RKO (cell line): ENCODE results near the gene SPEN.
"Not testable (repeated sequence)": the region's sequence is repeated elsewhere in the genome, so short reads cannot be mapped to it uniquely, and the experiment has no call there.

Source experiments
- DNase-seq: peaks from one replicate; pipeline ENCODE4 v3.0.0-alpha.2; 2016; ENCODE audit warnings: low spot score

Gene SPEN

DNA sequence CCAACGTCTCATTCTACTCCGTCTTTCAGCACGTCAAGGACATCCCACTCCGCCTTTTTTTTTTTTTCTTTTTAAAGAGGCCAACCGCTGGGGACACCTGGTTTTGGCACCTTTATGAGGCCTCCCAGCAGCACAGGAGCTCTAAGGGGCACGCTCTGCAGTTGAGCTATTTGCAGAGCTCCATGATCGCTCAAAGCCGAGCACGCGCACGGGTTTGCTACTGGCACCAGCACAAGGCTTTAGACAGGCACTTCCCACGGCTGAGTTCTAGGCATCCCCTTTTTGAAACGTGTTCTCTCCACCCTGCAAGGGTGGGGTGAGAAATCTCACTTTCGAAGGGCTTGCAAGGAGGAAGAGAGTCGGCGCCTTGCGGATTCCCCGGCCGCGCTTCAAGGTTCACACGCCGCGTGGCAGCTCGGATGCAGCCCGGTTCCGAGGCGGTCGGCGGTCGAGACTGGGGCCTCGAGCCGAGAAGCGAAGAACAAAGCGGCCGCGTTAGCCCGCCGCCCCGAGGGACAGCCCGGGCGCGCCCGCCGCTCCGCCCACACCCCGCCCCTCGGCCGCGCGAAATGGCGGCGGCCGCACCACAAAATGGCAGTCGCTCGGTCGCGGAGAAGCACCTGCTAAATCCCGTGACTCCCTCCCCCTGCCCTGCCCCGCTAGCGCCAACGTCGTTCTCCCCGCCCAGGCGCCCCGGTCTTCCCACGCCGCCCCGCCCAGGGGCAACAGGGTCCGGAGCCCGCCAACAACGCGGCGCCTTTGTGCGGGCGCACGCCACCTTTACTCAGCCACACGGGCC, 12.9 kb upstream of the SPEN start:
- peak; percentile 92 for DNase-seq

DNA sequence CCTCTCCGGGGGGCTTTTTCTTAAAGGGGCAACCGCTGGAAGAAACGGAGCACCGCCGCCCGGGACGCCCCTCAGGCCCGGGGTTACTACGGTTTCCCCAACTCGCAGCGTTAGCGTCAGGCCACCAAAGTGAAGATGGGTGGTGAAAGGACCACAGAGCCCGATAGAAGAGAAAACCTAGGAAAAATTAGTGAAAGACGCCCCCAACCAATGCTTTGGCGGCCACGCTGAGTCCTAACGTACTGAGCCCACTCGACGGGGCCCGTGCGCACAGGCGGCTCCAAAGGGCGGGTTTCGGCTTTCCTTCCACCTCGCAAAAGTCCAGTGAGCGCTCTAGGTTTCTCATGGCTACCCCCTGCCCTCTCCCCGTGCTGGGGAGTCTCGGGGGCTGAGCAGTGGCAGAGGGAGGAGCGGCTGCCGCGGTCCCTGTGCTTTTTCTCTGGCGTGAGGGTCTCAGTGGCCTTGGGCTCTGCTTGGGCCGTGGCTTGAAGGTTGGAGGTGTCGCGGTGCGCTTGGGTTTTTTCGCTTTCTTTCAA, 12.2 kb upstream of the SPEN start:
- no peak for DNase-seq

DNA sequence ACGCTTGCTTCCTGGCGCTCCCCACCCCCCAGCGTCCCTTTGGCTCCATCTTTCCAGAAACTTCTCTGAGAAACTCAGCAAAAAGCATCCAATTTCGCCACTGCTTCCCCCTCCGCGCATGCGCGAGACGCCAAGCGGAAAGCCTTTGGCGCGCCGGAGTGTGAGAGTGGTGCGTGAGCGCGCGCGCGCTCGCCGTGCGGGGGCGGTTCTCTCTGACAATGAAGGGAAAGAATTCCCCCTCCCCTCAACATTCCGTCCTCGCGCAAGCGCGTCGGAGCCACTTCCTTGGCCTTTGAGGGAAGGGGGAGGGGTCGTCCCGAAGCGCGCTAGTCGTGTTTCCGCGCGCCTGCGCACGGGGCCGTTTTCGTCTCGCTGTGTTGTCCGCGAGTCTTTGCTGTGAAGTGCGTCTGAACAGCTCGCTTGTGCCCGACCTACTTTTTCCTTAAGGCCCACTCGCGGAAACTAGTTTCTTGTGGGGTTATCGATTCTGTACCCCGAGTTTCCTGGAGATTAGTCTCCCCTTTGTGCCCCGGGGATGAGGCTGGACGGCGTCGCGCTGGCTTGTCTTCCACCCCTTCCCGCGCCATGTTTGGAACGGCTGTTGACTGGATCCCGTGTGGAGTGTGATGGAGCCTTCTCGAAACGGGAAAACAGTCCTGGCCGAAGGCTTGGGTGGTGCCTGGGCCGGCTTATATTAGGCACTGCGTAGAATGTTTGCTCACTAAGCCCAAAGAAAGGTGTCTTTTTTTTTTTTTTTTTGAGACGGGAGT, 11.6 kb upstream of the SPEN start:
- peak; percentile 99 for DNase-seq

DNA sequence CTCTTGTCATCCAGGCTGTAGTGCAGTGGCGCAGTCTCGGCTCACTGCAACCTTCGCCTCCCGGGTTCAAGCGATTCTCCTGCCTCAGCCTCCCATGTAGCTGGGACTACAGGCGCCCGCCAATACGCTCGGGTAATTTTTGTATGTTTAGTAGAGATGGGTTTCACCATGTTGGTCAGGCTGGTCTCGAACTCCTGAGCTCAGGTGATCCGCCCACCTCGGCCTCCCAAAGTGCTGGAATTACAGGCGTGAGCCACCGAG, 11.1 kb upstream of the SPEN start:
- DNase-seq, result not testable (repeated sequence)

DNA sequence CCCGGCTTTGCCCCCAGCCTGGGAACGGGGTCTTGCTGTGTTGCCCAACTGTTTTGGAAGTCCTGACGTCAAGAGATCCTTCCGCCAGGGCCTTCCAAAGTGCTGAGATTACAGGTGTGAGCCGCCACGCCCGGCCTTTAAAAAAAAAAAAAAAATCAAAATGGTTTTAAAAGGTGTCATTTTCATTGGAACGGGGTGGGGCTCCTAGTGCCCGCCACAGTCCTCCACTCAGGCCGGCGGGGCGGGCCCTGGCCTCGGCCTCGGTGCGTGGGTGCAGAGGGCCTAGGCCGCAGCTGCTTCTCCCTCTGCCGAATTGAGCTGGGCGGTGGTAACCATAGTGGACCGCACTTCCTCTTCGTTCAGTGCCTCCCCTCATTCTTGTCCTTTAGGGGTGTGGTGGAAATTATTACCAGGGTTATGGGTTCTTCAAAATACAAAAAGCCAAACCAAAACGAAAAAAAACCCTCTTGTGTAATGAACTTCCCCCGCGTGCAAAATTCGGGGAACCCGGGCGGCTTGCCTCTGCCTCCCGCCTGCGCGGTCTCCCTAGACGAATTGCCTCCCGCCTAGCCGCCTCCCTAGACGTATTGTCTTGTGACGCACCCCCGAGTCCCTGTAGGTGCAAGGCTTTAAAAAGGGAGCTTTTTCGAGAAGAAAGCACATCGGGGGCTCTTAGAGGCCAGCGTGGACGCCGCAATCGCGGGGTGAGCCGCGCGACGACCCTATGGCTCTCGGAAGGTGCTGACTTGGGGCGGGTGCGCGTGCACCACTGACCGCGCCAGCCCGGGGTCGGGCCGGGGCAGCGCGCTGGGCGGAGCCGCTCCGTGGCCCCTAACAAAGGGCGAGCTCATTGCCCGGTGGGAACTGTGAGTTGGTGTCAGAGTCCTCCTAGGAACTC, 10.5 kb upstream of the SPEN start:
- DNase-seq, result no peak

DNA sequence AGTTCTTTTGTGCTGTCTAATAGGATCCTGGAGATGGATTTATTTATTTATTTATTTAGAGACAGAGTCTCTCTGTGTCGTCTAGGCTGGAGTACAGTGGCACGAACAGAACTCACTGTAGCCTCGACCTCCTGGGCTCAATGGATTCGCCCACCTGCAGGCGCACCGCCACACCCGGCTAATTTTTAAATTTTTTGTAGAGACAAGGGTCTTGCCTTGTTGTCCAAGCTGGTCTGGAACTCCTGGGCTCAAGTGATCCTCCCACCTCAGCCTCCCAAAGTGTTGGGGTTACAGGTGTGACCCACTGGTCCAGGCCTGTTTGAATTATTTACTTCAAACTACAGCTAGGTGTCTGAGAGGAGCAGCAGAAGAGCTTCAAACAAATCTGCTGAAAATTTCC, 9.6 kb upstream of the SPEN start:
- DNase-seq, result no peak

DNA sequence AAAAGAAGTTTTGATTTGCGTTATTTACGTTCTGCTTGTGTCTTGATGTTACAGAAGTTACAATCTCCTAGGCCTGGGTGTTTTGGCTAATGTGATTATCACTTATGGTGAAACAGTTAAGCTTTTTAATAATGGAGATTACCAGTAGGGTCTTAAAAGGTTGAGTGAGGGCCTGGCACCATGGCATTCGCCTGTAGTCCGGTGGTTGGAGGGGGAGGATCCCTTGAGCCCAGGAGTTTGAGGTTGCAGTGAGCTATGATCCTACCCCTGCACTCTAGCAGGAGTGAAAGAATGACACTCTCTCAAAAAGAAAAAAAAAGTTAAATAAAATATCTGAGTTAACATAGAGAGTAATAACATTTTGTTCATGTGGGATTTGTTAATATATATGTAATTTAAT, 8.8 kb upstream of the SPEN start:
- DNase-seq, result no peak

DNA sequence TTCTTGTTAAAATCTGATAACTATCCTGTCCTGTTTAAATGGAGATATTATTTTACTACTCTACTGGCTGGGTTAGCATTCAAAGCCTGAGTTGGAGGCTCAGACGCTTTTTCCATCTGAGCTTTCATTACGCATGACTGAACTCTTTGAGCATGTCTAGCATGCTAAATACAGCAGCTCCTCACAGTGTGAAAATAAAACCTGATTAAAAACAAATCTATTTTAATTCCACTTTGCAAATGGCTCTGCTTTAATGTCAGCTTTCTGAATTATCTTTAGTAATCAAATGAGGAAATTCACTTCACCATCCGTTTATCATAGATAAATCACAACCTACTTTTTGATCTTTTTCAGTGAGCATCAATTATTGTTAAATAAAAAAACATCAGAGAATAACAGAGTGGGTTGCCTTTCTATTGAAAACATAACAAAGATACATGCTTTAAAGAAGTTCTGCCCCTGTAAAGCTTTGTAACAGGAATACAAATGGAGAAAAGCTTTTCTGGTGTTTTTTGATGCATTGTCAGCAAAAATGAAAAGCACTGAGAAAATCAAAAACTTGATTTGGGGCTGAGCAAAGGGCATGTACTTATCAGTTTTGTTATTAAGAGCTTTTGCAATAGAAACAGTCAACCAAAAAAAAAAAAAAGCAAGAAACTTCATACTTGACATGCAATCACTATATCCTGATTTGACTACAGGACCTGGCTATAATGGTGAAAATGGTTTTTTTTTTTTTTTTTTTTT, 3.5 kb upstream of the SPEN start:
- DNase-seq, result no peak

DNA sequence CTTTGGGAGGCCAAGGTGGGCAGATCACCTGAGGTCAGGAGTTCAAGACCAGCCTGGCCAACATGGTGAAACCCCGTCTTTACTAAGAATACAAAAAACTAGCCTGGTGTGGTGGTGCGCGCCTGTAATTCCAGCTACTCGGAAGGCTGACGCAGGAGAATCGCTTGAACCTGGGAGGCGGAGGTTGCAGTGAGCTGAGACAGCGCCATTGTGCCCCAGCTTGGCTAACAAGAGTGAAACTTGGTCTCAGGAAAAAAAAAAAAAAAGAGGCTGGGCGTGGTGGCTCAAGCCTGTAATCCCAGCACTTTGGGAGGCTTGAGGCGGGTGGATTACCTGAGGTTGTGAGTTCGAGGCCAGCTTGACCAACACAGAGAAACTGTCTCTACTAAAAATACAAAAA, 1.5 kb upstream of the SPEN start:
- DNase-seq, result not testable (repeated sequence)

DNA sequence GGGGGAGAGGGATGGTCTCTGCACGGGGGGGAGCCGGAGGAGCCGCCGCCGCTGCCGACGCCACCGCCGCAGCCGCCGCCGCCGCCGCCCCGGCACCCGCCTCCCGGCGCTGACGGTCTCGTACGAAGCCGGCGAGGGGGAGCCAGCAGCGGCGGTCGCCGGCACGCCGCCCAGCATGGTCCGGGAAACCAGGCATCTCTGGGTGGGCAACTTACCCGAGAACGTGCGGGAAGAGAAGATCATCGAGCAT, 311 bp downstream of the SPEN start:
- no peak for DNase-seq

DNA sequence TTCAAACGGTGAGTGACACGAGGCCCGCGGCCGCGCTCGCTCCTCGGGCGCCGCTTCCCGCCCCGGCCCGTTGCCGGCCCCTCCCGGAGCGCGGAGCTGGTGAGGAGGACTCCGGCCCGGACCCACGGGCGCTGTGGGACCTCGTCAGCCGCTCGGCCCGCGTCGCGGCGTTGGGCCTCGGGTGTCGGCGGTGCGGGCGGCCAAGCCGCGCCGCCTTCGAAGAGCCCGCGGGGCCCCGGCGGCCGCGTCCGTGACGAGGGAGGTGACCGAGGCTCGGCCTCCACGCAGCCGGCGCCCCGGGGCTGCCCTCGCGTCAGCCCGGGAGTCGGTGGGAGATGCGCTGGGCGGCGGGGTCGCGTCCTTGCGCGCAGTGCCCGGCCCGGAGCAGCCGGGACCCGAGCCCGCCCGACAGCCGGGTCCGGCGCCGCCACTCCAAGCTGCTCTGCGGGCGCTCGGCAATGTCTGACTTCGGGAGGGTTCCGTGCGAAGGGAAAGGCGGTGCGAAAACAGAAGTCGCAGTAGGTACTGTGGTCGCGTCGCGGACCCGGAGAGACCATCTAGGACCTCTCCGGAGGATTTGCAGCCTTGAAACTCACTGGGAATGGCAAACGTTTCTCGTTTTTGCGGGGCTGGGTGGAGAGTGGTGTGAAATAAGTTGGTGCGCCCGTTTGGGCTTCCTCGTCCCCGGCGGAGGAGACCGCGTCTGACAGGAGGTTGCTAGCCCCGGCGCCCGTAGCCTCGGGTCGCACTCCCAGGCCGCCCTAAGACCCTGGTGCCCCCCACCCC, 829 bp downstream of the SPEN start:
- DNase-seq, result no peak

DNA sequence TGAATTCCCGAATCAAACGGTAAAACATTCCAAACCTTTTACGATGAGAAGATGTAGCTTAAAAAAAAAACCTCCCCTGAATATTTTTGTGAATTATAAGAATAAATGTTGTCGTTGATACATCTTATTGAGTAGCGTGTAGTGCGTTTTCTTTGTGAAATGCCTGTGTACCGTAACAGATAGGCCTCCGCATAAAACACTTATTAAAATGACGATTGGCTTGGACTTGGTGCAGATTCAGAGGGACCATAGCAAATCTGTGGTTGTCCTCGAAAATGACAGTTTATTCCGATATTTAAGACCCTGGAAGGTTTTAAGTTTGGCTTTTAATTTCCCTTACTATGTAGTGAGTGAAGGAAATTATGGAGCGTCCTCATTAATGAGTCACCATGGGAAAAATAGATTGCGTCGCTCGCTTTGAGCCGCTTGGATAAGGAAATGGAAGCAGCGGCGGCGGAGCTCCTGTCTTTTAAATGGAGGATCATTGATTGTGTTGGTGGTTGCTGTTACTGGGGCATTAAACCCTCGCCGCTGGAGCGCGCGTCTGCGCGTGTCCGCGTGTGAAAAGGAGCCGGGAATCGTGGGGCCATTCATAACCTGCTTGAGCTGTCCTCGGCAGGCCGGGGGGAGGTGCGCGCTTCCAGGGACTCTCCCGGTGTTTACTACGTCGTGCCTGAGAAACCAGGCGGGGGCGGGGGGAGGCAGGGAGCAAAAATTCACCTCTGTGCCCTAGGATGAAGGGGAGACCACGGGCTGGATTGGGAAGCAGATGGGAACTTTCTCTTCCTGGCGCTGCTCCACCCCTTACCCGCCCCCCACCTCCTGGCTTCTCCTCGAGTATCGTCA, 1.6 kb downstream of the SPEN start:
- DNase-seq, result peak; percentile 92

DNA sequence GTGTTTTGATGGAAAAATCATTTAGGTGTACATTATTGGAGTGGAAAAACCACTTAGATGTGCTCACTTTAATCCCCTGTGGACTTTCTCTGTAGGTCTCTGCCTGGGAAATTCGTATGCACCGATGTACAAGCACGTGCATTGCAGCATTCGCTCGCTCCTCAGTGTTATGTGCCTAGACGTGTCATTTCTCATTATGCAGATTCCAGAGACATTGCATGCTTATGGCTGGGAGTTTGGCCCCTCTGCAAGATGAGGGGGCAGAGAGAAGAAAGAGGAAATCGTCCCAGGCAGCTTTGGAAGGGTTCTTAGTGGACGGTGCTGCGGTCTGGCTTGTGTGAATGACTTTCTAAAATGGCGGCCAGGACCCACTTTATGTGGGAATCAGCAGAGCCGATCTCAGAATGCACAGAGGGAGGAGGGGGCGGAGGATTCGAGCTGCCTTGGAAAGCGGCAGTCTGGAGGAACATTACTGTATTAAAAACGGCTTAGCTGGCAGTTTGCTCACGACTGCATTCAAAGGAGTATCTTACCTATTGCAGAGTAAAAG, 2.3 kb downstream of the SPEN start:
- DNase-seq, result peak; percentile 71

DNA sequence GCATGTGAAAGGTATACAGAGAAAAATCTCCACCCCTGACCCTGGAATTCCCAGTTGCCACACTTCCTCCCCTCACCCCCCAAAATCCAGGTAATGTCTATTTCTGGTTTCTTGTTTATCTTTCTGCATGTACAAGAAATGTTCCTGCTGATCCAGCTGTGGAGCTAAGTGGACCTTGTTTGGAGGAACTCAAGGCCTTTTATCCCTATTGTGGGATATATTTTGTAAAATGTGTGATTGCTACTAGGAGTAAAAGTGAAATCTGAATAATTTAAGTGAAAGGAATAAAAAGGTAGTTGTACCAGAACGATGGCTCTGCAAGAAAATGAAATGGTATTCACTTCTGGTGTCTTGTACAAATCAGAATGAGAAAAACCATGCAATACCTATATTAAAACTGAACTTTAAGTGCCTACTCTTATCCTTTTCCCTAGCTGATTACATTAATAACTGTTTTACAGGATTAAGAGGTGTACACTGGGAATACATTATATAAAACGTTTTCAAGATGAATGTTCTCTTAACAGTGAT, 3.0 kb downstream of the SPEN start:
- no peak for DNase-seq

DNA sequence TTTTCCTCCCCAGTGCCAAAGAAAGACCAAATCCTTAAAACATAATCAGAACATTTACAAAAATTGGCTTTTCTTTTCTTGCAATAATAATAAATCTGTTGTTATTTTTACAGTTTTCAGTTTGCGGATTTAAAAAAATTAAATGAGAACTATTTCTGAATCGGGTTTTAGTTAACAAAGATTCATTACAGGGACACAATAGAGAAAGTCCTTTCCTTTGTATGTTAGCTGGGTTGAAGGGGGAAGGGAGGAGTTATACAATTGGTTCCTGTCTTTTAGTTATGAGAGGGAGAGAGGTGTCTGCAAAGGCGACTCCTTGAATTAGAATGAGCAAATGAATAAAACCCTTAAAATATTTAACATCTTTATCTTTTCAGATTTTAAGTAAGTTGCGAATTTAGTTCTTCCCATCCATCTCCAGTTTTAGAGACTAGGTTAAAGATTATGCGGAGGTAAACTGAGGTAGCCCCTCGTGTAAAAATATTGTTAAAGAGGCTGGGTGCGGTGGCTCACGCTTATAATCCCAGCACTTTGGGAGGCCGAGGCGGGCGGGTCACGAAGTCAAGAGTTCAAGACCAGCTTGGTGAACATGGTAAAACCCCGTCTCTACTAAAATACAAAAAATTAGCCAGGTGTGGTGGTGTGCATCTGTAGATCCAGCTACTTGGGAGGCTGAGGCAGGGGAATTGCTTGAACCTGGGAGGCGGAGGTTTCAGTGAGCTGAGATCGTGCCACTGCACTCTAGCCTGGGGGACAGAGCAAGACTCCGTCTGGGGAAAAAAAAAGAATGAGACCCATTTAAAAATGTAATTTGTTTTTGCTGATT, 3.9 kb downstream of the SPEN start:
- DNase-seq, result no peak

DNA sequence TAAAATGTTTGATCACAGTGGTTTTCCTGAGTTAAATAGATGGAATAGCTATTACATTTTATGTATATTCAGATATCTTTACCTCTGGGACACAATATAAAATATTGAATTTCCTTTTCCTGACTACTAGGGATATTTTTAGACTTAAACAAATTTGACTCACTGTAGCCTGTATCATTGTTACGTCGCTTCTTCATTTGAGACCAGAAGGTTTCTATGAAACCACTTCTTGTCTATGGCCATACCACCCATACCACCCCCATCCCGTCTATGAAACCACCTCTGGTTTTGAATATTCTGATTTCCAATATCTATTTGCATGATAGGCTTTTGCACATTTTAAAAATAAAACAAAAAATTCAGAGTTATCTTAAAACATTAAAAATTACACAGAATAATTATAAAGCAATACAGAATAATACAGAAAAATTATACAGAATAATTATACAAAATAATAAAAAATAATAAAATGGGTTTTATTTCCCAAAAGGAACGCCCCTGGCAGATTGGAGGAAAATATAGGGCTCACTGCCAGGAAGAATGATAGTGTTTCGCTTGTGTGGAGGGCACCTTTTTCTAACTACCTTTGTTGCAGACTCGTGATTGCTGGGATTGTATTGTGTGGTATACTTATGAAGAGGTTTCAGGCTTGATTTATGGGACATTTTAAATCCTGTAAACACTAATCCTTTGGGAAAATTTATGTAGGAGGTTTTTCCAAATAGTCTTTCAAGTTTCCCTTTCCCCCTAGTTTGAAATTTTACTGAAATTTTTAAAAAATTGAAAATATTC, 4.7 kb downstream of the SPEN start:
- no peak for DNase-seq

DNA sequence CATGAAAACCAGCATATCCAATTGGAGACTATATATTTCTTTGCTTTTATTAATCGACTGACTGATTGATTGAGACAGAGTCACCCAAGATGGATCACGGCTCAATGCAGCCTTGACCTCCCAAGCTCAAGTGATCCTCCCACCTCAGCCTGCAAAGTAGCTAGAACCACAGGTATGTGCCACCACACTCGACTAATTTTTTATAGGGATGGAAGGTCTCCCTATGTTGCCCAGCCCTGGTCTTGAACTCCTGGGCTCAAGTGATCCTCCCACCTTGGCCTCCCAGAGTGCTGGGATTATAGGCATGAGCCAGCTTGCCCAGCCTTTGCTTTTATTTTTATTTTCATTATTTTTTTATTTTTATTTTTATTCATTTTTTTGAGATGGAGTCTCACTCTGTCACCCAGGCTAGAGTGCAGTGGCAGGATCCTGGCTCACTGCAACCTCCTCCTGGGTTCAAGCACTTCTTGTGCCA, 5.4 kb downstream of the SPEN start:
- no peak for DNase-seq

DNA sequence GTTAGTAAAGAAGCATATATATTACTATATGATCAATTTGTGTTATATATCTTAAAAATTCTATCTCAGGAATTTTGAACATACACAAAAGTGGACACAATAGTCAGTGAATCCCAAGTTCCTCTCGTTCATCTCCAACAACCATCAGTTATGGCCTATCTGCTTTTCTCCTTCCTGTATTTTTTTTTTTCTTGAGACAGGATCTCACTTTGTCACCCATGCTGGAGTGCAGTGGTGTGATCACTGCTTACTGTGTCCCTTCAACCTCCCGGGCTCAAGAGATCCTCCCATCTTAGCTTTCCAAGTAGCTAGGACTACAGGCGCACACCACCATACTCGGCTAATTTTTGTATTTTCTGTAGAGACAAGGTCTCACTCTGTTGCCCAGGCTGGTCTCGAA, 9.4 kb downstream of the SPEN start:
- no peak for DNase-seq
